Measurements from ENCODE around the gene DNASE1L1.

DNA sequence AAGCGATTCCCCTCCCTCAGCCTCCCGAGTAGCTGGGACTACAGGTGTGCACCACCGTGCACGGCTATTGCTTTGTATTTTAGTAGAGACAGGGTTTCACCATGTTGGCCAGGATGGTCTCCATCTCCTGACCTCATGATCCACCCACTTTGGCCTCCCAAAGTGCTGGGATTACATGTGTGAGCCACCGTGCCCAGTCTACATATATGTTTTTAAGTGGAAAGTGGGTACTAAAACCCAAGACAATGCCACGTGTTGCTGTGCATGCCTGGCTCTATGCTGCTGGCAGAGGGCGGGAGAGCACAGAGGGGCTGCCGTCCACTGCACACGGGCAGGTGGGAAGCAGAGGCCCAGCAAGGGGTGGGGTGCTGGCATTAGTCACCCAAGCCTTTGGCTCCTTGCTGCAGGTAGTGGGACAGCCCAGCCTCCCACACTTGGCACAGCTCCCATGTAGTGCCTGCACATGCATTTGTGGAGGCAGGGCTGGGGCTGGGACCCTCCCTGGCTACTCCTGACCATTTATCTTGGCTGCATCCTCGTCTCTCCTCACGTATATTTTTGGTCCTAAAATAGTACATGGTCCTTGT, 26.5 kb downstream of the DNASE1L1 start:
- TF ChIP-seq, protein P1, sequence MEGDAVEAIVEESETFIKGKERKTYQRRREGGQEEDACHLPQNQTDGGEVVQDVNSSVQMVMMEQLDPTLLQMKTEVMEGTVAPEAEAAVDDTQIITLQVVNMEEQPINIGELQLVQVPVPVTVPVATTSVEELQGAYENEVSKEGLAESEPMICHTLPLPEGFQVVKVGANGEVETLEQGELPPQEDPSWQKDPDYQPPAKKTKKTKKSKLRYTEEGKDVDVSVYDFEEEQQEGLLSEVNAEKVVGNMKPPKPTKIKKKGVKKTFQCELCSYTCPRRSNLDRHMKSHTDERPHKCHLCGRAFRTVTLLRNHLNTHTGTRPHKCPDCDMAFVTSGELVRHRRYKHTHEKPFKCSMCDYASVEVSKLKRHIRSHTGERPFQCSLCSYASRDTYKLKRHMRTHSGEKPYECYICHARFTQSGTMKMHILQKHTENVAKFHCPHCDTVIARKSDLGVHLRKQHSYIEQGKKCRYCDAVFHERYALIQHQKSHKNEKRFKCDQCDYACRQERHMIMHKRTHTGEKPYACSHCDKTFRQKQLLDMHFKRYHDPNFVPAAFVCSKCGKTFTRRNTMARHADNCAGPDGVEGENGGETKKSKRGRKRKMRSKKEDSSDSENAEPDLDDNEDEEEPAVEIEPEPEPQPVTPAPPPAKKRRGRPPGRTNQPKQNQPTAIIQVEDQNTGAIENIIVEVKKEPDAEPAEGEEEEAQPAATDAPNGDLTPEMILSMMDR (IDR thresholded peaks at IDR 0.05), result no peak
- TF ChIP-seq POLR2A (IDR thresholded peaks at IDR 0.05), result no peak

Data from thyroid gland (tissue), 4 donors.